ENCODE results near the gene TNKS1BP1. TPM values are rescaled to one million over a fixed set of nuclear protein-coding genes. Genes with fewer than 3 reads are reported as not detected.

TNKS1BP1 gene
- total and polyA plus RNA-seq, 8 donors = 63.4 to 172 (median 80.8) TPM

- no peak for ATAC-seq
- no peaks in the 10 kb centered on the region for H3K27me3 ChIP-seq
- FAIRE-seq = no peak
- H3K36me3 ChIP-seq = peaks cover 0 to 45% (median 19%) of the 10 kb centered on the region in 3 donors
- TF ChIP-seq, protein P1, sequence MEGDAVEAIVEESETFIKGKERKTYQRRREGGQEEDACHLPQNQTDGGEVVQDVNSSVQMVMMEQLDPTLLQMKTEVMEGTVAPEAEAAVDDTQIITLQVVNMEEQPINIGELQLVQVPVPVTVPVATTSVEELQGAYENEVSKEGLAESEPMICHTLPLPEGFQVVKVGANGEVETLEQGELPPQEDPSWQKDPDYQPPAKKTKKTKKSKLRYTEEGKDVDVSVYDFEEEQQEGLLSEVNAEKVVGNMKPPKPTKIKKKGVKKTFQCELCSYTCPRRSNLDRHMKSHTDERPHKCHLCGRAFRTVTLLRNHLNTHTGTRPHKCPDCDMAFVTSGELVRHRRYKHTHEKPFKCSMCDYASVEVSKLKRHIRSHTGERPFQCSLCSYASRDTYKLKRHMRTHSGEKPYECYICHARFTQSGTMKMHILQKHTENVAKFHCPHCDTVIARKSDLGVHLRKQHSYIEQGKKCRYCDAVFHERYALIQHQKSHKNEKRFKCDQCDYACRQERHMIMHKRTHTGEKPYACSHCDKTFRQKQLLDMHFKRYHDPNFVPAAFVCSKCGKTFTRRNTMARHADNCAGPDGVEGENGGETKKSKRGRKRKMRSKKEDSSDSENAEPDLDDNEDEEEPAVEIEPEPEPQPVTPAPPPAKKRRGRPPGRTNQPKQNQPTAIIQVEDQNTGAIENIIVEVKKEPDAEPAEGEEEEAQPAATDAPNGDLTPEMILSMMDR (IDR thresholded peaks at IDR 0.05) = no peak
- 62 to 69% methylated on average over 10 of the region's 10 CpGs for WGBS, 2 donors
- H3K4me3 ChIP-seq = no peak overlapping the region
- peak in 5 of 6 donors; percentile 37 to 78 (median 47) for DNase-seq
- no peaks in the 10 kb centered on the region for H3K9me3 ChIP-seq
- H3K4me1 ChIP-seq = peaks cover 41 to 53% (median 42%) of the 10 kb centered on the region in 3 donors
- peak overlapping the region; percentile 43 to 95 (median 90) for H3K27ac ChIP-seq
- intact Hi-C loops (cut with DNase I) = no loop called here
Observed at GRCh38 chr11:57312511-57313021, 12.2 kb downstream of the TNKS1BP1 start.

- ATAC-seq (peak; percentile 90 to 94 (median 92)), DNase-seq (peak; percentile 91 to 98 (median 97)), FAIRE-seq (no peak)
- H3K36me3 ChIP-seq = peaks cover 0 to 36% (median 11%) of the 10 kb centered on the region in 3 donors
- peak overlapping the region; percentile 6 to 45 (median 25) for H3K4me3 ChIP-seq
- TF ChIP-seq, protein P1 (IDR thresholded peaks at IDR 0.05) = no peak
- intact Hi-C loops (cut with DNase I) = no loop called here
- peak overlapping the region; percentile 66 to 95 (median 90) for H3K27ac ChIP-seq
- peaks cover 34 to 57% (median 40%) of the 10 kb centered on the region in 3 donors for H3K4me1 ChIP-seq
- no peaks in the 10 kb centered on the region for H3K27me3 ChIP-seq
- no peaks in the 10 kb centered on the region for H3K9me3 ChIP-seq
- 1 to 4% methylated on average over 29 to 31 of the region's 31 CpGs for WGBS, 2 donors
Observed at GRCh38 chr11:57311109-57311936, 13.4 kb downstream of the TNKS1BP1 start.

DNA sequence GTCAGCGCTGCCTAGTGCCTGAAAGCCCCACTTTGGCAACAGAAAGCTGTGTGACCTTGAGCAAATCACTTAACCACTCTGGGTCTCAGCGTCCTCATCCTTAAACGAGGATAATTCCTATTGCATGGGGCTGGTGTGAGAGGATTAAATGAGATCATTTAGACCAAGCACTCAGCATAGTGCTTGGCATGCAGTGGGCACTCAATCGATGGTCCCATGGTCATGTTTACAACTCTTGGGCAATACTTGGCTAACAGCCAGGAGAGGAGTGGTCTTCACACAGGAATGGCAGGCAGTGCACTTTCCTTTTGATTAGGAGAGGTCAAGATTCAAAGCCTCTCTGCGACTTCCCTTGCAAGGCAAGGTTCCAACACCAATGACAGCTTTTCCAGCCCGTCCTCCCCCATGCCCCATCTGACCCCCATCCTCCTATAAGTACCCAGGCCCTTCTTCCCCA, 14.1 kb downstream of the TNKS1BP1 start:
- FAIRE-seq = no peak
- 8 to 14% methylated on average over 6 of the region's 6 CpGs for WGBS, 2 donors
- DNase-seq = peak in 4 of 6 donors; percentile 79 to 86 (median 84)
- H3K27ac ChIP-seq = peak overlapping the region; percentile 66 to 95 (median 90)
- intact Hi-C loops (cut with DNase I) = no loop called here
- TF ChIP-seq, protein P1 (IDR thresholded peaks at IDR 0.05) = no peak
- H3K36me3 ChIP-seq = peaks cover 0 to 36% (median 11%) of the 10 kb centered on the region in 3 donors
- no peaks in the 10 kb centered on the region for H3K9me3 ChIP-seq
- H3K4me3 ChIP-seq = peak overlapping the region; percentile 6 to 45 (median 25)
- peak; percentile 31 to 51 (median 38) for ATAC-seq
- H3K4me1 ChIP-seq = peaks cover 35 to 56% (median 41%) of the 10 kb centered on the region in 3 donors
- no peaks in the 10 kb centered on the region for H3K27me3 ChIP-seq

DNA sequence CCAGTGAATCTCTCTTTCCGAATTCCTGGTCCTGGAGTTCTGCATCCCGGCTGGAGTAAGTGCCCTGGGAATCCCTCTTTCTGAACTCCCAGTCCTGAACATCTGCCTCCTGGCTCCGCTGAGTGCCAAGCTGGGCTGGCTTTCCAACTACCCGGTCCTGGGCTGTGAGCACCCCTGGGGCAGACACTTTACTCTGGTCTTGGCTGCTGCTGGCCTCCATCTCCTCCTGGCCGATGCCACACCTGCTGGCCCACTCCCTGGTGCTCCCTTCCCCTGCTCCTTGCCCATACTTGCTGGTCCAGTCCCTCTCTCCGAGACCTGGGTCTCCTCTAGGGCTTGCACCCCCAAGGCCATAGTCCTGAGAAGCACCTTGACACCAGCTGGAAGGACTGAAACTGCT, 14.7 kb downstream of the TNKS1BP1 start:
- no peak for ATAC-seq
- FAIRE-seq = no peak
- Histone ChIP-seq H3K27me3 (no peaks in the 10 kb centered on the region), H3K36me3 (peaks cover 0 to 36% (median 11%) of the 10 kb centered on the region in 3 donors), H3K4me1 (peaks cover 36 to 56% (median 45%) of the 10 kb centered on the region in 3 donors), H3K4me3 (peak overlapping the region in 2 of 4 donors; percentile 42 to 45), H3K9me3 (no peaks in the 10 kb centered on the region), H3K27ac (peak overlapping the region; percentile 66 to 95 (median 90))
- intact Hi-C loops (cut with DNase I) = no loop called here
- DNase-seq = peak in 3 of 6 donors; percentile 40 to 78 (median 53)
- WGBS, 2 donors = 61 to 67% methylated on average over 6 of the region's 6 CpGs
- TF ChIP-seq, protein P1 (IDR thresholded peaks at IDR 0.05) = no peak

Measured in pancreas (tissue), 10 donors.